NCI-H446 treated with DMSO at 0.1 percent for 48 hours (cell line): ENCODE measurements around the gene MAPKAP1.

ENCODE experiments used
- DNase-seq: peaks from one replicate; lab custom pipeline; 2025; lab: John Stamatoyannopoulos, UW

MAPKAP1 gene

DNA sequence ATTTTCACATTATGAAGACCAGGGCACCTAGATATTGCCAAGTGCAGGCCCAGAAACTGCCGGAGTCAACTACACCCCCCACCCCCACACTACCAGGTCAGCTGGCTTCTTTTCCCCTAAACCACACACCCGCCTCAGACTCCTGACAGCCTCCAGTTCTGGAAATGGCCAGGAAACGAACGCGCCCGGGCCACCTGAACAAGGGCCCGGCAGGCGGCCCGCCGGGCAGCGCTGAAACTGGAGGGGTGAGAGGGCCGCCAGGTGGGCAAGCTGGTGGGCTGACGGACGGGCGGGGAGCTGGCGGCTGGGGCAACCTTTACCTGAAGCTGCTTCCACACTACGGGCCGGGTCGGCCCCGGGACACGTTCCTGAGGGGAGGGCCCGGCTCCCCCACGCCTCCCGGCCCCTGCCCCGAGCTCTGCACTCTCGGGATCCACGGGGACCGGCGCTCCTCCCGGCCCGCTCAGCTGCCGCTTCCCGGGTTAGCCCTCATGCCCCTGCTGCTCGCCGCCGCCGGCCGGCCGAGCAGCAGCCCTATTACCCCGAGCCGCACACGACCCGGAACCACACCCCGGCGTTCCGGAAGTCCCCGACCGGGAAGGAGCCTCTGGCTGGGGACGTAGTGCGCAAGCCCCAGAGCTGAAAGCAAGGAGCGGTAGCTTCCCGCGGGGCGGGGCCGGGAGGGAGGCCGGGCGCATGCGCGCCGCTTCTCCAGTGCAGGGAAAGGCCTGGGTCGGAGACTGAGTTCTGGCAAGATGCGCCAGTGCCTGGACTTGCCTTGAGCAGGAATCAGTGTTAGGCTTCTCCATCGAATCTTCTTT is at the start of gene MAPKAP1:
Gene MAPKAP1 (minus strand): TSS at position 558 of the 821 bp plus-strand sequence. CDS start 34,634 bp downstream, outside the sequence.
- DNase-seq = peak; percentile 76

DNA sequence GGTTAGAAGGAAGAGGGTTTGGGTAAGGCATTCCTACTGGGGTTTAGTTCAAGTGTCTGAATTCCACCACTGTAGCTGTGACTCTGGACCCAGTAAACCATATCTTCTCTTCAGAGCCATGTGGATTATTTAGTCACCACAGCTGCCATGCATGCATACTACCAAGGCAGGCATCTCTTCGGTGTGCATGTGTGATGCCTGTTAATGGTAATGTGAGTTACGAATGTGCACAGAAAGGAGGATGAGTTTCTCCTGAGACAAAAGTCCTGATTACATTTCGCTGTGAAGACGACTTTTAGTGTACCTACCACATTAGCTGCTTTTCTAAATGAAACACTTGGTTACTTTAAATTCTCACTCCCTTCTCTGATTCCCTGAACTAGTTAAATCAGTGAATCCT is 49.5 kb upstream of the MAPKAP1 start:
- DNase-seq = no peak

DNA sequence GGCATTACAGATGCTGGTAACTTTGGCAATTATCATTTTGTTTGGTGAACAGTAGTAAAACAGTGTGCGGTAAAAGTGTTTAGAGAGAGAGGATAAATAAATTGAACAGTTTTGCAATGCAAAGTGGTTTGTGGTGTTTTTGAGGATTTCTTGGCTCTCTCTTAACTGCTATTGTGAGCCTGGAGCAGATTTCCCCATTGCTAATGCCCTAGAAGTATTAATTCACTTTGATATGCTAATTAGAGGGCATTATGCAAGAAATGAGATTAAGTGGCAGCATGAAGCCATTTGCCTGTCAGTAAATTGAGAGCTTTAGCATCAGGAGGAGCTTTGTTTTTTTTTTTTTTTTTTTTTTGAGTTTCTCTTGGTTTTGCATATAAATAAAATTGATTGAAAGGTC is 48.3 kb upstream of the MAPKAP1 start:
- DNase-seq = no peak

DNA sequence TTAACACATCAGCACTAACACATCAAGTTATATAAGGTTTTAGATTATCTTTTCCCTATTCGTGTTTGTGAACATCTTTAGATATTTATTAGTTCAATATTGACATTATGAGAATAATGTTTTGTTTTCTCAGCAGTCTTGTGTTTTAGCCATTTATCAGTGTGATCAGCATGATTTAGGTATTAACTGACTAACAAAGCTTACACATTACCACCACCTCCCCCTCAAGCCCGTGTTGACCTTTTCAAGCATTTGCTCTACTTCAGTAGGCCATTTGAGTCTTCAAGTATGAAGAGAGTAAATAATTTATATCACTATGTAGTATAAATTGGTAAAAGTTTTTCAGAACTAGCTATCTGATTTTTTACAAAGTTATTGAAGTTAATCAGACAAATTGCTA is 47.1 kb upstream of the MAPKAP1 start:
- no peak for DNase-seq

DNA sequence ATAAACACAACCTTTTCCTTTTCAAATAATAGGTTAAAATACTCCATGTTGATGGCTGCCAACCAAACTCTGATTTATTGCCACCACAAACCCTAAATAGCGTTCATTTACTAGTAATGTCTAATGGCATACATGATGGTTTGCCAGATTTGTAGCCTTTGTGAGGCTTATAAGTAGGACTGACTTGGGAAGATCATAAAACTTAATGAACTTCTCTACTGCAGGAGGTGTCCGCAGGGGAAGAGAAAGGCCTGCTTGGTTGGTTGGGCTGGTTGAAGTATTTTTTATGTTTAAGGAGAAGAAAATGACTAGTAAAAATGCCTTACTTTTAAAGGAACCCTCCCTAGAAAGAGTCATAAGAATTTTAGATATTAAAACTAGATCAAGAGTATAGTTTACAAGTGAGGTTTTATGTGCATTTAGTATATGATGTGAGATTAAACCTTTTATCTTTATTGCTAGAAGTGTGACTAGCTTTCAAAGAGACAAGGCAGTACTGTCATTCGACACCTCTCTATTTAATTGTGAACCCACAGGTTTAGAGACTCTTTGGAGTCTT is 45.1 kb upstream of the MAPKAP1 start:
- DNase-seq = no peak

DNA sequence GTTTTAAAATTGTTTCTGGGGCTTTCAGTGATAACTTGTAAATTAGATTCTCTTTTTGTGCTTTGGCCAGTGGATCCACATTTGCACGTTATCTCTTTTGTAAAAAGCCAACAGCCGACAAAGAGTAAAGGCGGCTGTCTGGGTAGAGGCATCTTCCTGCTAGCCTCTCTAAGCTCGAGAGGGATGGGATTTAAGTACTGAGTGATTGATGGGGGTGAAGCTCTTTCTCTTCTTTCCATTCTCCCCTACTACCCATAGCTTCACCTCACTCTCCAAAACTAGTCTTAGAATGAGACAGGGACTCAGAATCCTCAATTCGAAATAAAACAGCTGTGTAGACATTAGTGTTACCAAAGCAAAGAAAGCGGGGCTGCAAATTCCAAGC is 43.6 kb upstream of the MAPKAP1 start:
- DNase-seq = no peak

DNA sequence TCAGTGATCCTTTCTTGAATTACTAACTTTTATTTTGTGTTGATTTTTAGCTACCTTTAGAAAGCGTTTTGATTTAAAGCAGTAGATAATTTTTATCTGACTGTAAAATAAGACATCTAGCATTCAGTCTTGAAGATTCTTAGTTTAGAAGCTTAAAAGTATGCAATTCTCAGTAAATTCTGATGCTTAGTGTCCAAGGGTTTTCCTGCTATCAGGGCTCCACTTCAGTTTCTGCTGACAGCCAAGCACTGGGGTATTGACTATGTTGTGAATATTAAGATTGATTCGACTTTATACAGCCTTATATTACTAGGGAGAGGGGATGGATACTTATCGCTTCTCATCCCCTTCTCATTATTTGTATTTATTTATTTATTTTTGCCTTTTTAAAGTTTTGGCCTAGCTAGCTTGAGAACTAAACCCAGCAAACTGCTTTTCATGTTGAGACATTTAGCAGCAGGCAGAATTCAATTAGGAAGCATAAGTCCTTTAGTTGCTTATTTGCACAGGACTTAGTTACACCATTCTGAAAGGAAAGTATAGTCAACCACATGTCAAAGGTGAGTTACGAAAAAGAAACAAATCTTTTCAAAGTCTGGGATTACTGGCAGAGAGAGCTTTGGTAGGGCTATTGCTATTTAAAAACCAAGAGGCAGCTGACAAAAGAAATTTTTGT is 43.1 kb upstream of the MAPKAP1 start:
- DNase-seq = no peak

DNA sequence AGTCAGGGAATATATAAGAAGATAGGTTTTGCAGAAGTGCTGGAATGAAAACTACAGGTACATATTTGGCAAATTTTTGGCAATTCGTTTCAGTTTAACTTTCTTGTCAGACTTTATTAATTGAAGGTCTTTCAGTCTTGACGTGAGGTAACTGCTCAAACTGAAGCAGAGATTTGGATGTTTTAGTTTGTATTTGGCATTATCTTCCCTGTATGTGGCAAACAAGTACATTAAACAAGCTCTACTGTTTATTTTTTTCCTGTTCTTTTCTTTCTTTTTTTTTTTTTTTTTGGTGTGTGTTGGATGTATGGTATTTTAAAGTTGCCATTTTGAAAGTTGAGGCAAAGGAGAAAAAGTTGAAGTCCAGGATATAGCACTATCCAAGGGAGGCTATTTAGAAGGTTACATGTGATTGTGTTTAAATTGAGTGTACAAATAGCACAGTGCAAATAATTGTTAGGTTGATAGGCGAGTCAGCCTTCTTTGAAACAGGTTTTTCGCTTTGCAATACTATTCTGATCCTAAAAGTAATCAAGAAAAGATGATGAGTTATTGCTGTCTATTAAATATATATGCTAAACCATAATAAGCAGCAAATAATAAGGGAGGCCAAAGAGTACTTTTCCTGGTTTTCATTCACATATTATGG is 42.4 kb upstream of the MAPKAP1 start:
- no peak for DNase-seq

DNA sequence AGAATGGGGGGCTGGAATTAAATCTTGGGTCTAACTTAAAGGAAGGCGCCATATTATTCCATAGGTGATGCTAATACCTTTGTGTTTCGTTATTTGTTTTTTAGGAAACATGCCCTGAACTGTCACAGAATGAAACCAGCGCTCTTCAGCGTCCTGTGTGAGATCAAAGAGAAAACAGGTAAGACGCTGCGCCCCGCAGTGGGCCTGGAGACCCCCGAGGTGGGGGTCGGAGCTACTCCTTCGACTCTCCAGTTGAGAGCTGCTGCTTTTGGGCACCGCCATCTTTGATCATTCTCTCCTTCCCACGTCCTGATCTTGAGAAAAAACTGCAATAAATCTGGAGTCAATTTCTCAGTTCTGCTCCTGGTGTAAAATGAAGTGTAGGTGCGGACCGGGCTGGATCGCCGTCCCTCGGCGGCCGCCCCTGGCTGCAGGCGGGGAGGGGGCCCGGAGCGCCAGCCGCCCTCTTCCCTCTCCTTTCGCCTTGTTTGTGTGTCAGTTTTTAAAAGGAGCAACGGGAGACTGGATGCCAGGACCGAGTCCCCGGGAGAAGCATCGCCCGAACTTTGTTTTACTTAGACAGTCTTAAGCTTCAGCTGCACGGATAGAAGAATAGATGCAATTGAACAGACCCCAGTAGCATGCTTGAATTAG is 41.6 kb upstream of the MAPKAP1 start:
- DNase-seq = no peak

DNA sequence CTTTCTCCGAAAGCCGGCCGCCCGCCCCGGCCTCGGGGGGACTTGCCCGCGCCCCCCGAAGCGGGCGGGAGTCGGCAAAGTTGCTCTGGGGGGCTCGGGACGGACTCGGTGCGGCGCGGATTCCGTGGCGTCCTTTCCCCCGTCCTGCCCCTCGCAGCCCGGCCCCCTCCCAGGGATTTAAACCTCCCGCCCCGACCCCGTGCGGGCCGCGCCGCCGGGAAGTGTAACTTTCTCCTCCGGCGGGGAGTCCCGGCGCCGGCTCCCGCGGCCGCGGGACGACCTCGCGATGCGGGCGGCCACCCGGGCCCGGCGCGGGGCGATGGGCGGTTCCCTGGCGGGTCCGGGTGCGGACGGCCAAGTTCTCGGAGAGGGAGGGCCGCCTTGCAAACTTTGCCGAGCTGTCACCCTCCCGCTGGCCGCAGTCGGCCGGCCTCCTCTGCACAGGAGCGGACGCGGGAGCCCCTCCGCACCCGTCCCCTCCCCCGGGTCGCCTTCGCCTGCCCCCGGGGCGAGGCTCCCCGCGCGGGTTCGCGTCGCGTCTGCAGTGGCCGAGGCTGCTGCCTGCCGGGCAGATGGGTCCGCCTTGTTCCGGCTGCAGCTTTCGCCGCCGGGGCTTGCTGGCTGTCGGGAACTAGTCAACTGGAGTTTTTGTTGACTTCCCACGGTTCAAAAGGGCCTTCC is 40.9 kb upstream of the MAPKAP1 start:
- DNase-seq = no peak

DNA sequence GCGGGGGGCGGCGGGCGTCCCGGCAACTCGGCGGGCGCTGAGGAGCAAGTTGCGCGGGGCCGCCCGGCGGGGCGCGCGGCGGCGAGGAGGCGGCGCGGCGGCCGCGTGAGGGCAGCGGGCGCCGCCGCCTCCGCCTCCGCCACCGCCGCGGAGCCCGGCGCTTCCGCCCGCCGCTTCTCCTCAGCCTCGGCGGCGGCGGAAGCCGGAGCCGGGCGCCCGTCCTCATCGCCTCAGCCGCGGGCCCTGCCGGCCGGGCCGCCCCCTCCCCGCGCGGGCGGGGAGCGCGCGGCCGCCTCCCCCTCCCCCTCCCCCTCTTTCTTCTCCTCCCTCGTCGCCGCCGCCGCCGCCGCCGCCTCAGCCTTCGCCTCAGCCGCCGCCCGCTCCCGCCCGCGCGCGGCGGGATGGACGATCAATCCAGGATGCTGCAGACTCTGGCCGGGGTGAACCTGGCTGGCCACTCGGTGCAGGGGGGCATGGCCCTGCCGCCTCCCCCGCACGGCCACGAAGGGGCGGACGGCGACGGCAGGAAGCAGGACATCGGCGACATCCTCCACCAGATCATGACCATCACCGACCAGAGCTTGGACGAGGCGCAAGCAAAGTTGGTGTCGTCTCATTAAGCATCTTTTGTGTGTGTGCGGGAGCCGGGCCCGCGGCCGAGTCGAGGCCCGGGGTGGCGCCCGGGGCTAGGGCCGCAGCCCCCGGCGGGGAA is 40.2 kb upstream of the MAPKAP1 start, which contains the start of gene PBX3:
Gene PBX3 (plus strand): TSS at position 321 of the 712 bp plus-strand sequence.
- DNase-seq = no peak

DNA sequence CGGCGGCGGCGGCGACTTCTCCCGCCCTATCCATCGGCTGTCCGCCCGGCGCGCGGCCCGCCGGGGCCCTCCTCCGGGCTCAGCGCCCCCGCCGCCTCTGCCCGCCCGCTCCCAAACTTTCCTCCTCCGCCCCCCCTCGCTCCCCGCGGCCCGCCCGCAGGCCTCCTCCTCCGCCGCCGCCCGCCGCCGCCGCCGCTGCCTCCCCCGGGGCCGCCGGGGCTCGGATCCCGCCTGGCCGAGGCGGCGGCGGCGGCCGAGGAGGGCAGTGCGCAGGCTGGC is 39.7 kb upstream of the MAPKAP1 start:
- no peak for DNase-seq

DNA sequence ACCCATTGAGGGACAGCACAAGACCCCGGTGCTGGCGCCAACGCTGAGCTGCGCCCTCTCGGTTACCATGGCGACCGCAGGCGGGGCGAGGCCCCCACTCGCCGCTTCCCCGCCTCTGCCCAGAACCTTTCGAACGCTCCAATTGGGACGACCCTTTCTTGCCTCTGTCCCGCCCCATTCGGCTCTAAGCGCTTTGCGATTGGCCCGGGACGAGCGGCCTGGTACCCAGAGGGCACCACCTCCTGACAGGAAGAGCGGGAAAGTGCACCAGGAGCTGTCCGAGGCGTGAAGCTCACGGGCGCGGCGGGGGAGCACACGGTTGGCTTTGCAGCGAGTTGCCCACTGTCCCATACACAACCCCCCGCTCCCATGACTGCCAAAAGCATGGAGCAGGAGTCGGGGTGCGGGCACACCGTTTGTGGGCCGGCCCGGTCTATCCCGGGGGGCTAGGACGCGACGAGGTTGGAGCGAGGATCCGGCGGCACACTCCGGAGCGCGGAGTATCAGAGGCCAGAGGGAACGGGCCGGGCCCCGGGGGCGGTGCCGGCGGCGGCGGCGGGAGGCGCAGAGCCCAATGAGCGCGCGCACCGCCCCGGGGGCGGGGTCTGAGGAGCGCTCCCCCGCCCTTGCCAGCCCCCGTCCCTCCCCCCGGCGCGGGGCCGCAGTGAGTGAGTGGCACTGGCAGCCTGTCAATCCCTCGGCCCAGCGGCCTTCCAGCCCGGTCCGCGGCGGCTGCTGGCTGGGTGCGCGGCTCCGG is 39.2 kb upstream of the MAPKAP1 start:
- peak; percentile 93 for DNase-seq

DNA sequence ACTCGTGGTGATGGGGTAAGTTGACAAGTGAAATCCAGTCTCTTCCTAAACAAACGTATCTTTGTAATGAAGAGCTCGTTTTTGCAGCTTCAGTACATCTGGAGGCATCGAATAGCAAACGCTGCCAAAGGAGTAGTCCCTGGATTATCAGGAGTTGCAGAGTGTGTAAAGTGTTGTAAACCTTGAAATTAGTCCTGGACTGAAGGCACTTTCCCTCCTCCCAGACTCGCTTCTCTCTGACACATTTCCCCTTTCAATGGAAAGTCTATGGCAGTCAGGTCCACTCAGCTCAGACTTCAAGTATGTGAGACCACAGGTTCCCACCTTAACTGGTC is 38.6 kb upstream of the MAPKAP1 start:
- DNase-seq = no peak

DNA sequence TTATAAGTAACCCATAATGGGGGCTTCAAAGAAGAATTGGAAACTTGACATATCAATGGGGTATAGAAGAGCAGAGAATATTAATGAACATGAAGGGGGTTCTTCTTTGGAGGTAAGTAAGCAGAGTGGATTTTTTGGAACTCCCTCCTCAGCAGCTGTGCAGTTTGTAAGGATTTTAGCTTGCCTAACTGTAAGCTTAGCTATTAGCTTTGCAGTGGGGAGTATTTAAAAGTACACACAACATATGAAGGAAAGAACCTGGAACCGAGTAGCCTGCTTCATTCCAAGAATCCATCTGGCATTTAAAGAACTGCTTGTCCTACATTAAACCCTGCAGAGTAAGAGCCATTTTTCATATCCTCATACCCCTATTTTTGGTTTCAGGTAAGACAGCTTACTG is 38.0 kb upstream of the MAPKAP1 start:
- DNase-seq = no peak

DNA sequence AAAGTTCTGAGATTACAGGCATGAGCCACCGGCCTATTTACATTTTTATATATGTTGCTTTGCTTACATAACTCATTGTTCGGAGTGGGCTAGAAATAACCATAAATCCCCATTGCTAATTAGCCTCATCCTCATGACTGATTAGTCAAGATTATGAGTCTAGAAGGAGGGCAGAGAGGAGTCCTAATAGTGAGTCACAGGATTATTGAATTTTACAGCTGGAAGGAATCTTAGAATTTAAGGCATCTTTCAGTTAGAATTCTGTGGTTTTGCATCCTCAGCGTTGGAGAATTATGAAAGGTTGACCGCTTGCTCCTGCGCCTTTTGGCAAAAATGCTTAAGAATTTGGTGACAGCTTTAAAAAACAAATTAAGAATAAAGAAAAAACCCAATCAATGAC is 37.6 kb upstream of the MAPKAP1 start:
- DNase-seq = no peak

DNA sequence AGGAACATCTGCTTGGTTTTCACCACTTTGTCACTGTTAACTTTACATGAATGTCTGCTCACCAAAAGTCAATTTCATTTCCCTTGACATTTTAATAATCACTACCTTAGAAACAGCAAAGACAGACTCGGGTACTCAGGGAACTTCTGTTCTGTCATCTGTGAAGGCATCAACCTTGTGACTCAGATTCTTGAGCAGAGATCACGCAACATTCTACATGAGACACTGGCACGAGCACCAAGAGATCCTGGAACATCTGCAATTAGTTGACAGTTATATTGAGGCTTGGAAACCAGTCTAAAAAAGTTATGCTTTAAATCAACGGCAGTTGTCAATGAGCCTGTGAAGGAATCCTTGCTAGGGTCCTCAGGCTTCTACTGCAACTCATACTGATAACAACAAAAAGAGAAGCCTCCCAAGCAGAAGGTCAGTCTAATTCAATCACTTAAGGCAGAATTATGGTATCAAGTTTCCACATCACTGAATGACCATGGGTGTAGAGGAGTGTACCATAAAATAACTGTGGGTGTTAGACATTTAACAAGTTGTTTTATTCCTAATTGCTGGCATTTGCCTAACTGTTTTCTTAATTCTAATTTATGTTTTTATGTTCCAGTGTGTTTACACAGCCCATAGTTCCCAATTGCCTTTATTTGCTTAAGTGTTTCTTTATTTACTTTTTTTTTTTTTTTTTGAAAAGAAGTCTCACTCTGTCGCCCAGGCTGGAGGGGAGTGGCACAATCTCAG is 36.8 kb upstream of the MAPKAP1 start:
- DNase-seq = no peak

DNA sequence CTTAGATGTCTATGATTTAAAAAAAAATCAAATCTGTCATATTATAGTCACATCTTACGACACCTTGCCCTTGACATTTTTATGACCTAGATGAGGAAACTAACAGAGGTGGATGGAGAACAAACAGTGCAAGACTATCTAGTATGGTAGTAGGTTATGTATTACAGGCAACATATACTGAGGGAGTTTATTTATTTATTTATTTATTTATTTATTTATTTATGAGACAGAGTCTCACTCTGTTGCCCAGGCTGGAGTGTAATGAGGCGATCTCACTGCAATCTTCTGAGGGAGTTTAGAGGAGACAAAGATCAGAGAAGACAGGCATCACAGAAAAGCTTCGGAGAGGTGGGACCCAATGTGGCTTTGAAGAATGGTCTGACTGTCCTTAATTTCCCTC is 35.6 kb upstream of the MAPKAP1 start:
- DNase-seq = no peak

DNA sequence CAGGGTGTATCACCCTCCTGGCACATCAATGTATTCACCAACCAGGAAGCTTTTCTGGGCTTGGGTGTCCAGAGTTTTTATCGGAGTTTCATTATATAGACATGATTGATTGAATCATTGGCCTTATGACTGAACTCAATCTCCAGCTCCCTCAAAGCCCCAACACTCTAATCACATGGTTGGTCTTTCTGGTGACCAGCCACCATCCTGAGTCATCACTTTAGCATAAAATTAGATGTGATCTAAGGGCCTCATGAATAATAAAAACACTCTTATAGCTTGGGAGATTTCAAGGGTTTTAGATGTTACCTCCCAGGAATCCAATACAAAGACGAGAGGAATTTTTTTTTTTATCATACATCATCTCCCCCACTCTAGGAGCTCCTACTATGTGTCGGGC is 32.4 kb upstream of the MAPKAP1 start:
- no peak for DNase-seq

DNA sequence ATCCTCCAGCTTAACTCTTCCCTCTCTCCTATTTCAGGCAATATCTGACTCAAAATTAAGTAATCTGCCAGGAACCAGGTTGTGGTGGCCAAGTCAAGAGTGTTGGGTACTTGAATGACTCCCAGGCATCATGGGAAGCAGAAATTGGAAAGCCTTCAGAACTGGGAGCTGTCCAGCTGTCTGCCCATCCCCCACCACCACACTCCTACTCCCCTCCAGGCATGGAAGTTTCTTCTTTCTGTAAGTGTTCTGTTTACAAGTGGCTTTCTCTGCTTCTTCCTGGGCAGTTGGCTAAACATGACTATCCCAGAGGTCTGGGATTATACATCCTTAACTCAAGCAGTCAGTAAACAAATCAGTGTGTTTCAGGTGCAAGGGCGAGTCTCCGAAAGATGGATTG is 25.6 kb upstream of the MAPKAP1 start:
- DNase-seq = no peak
